ENCODE measurements around the gene TOP3A. TPM values are rescaled to one million over a fixed set of nuclear protein-coding genes. Genes with fewer than 3 reads are reported as not detected.

TOP3A gene
- total and polyA plus RNA-seq, 2 experiments from 2014 or later, result 21.7 to 76.7 TPM

DNA sequence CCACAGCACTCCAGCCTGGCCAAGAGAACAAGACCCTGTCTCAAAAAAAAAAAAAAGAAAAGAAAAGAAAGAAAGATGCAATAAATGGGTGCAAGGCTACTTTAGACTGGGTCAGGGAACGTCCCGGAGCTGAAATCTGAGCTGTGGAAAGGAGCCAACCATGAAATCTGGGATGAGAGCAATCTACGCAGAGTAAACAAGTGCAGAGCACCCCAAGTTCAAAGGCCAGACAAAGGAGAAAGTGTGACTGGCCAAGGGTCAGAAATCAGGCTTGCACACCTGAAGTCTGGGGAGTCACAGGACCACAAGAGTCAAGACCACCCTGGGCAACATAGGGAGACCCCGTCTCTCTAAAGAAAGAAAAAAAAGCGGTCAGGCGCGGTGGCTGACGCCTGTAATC, 45.7 kb upstream of the TOP3A start:
- Mint-ChIP-seq H3K36me3 (ENCODE audit: low read depth) (peaks cover 33% of the 10 kb centered on the region), H3K9me3 (no peaks in the 10 kb centered on the region), H3K27ac (no peak overlapping the region), H3K4me3 (no peak overlapping the region), H3K4me1 (peaks cover 11% of the 10 kb centered on the region; the same call in 2 of the 3 replicates), H3K27me3 (ENCODE audit: insufficient read depth, low read depth, poor library complexity) (peaks cover 5% of the 10 kb centered on the region)
- peaks cover 19% of the 10 kb centered on the region; the same call in 1 of the 2 replicates for H3K36me3 ChIP-seq (ENCODE audit: insufficient read depth)
- TF ChIP-seq, protein P1, sequence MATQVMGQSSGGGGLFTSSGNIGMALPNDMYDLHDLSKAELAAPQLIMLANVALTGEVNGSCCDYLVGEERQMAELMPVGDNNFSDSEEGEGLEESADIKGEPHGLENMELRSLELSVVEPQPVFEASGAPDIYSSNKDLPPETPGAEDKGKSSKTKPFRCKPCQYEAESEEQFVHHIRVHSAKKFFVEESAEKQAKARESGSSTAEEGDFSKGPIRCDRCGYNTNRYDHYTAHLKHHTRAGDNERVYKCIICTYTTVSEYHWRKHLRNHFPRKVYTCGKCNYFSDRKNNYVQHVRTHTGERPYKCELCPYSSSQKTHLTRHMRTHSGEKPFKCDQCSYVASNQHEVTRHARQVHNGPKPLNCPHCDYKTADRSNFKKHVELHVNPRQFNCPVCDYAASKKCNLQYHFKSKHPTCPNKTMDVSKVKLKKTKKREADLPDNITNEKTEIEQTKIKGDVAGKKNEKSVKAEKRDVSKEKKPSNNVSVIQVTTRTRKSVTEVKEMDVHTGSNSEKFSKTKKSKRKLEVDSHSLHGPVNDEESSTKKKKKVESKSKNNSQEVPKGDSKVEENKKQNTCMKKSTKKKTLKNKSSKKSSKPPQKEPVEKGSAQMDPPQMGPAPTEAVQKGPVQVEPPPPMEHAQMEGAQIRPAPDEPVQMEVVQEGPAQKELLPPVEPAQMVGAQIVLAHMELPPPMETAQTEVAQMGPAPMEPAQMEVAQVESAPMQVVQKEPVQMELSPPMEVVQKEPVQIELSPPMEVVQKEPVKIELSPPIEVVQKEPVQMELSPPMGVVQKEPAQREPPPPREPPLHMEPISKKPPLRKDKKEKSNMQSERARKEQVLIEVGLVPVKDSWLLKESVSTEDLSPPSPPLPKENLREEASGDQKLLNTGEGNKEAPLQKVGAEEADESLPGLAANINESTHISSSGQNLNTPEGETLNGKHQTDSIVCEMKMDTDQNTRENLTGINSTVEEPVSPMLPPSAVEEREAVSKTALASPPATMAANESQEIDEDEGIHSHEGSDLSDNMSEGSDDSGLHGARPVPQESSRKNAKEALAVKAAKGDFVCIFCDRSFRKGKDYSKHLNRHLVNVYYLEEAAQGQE (IDR thresholded peaks at IDR 0.05; ENCODE audit: unreplicated experiment), result no peak
- TF ChIP-seq NANOG (IDR thresholded peaks at IDR 0.05; ENCODE audit: borderline replicate concordance) (no peak), STAT1 (IDR thresholded peaks at IDR 0.05; ENCODE audit: unreplicated experiment) (no peak)
- 0 out of 2 replicates have a peak, but pooled peaks cover 4% of the 10 kb centered on the region for H3F3A ChIP-seq (replicated peaks; ENCODE audit: low read depth)
- H3K79me2 ChIP-seq (replicated peaks; ENCODE audit: insufficient read depth), result peaks cover 51% of the 10 kb centered on the region
- peaks cover 8% of the 10 kb centered on the region; the same call in 1 of the 2 replicates for H3K4me1 ChIP-seq (ENCODE audit: insufficient read depth)
- no peak overlapping the region for H2AFZ ChIP-seq
- H3K9me2 ChIP-seq (ENCODE audit: insufficient read depth), result no peaks in the 10 kb centered on the region
- no peak overlapping the region for H3K4me2 ChIP-seq
- no peaks in the 10 kb centered on the region for H3K27me3 ChIP-seq (ENCODE audit: insufficient read depth)
- ATAC-seq, result no peak
- H3K27ac ChIP-seq (ENCODE audit: low read depth), result no peak overlapping the region
- H3K4me3 ChIP-seq, result no peak overlapping the region
- no peak for DNase-seq (ENCODE audit: low spot score)
- 0 out of 2 replicates have a peak, but pooled peaks cover 16% of the 10 kb centered on the region for H4K20me1 ChIP-seq (replicated peaks; ENCODE audit: insufficient read depth)

DNA sequence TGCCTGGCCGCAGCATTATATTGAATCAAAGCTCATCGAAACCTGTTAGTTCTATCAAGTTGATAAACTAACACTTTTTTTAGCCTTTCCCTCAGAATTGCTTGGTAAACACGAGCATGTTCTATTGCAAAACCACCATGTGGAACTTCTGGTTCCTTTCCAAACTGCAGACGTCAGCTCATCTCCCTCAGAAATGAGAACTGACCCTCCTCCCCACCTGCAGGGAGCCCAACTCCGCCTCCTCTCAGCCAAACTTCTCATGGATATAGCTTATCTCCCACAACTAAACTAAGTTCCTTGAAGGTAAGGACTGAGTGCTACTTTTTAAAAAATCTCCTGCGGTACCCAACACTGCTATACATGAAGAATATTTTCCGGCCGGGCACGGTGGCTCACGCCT, 41.8 kb upstream of the TOP3A start:
- Mint-ChIP-seq H3K27me3 (ENCODE audit: insufficient read depth, low read depth, poor library complexity) (peaks cover 2% of the 10 kb centered on the region), H3K36me3 (ENCODE audit: low read depth) (peaks cover 63% of the 10 kb centered on the region), H3K27ac (no peak overlapping the region), H3K9me3 (no peaks in the 10 kb centered on the region), H3K4me3 (no peak overlapping the region), H3K4me1 (no peaks in the 10 kb centered on the region)
- Histone ChIP-seq H3K4me2 (no peak overlapping the region), H3K4me1 (ENCODE audit: insufficient read depth) (no peaks in the 10 kb centered on the region), H3K79me2 (replicated peaks; ENCODE audit: insufficient read depth) (peaks cover 37% of the 10 kb centered on the region), H3K4me3 (no peak overlapping the region), H3K27ac (ENCODE audit: low read depth) (no peak overlapping the region), H3K9me2 (ENCODE audit: insufficient read depth) (no peaks in the 10 kb centered on the region), H2AFZ (no peak overlapping the region), H3F3A (replicated peaks; ENCODE audit: low read depth) (no peaks in the 10 kb centered on the region), H4K20me1 (replicated peaks; ENCODE audit: insufficient read depth) (0 out of 2 replicates have a peak, but pooled peaks cover 13% of the 10 kb centered on the region), H3K36me3 (ENCODE audit: insufficient read depth) (peaks cover 38% of the 10 kb centered on the region), H3K27me3 (ENCODE audit: insufficient read depth) (no peaks in the 10 kb centered on the region)
- ATAC-seq (no peak), DNase-seq (ENCODE audit: low spot score) (no peak)
- TF ChIP-seq NANOG (IDR thresholded peaks at IDR 0.05; ENCODE audit: borderline replicate concordance) (no peak), ETS1 (IDR thresholded peaks at IDR 0.05) (no peak), ZNF114 (CRISPR knock-in tag; IDR thresholded peaks at IDR 0.05) (no peak), JUNB (IDR thresholded peaks at IDR 0.05; ENCODE audit: unreplicated experiment) (no peak), POLR2AphosphoS5 (IDR thresholded peaks at IDR 0.05; ENCODE audit: low read depth) (no peak), CREB1 (CRISPR knock-in tag; IDR thresholded peaks at IDR 0.05; ENCODE audit: low read depth) (no peak), EZH2phosphoT487 (IDR thresholded peaks at IDR 0.05; ENCODE audit: unreplicated experiment) (no peak), EZH2 (IDR thresholded peaks at IDR 0.05; ENCODE audit: low read depth, unreplicated experiment) (no peak), ZNF331 (CRISPR knock-in tag; IDR thresholded peaks at IDR 0.05; ENCODE audit: low read depth) (no peak)
- TF ChIP-seq, protein P1 (IDR thresholded peaks at IDR 0.05; ENCODE audit: unreplicated experiment), result no peak
- TF ChIP-seq, protein P2, sequence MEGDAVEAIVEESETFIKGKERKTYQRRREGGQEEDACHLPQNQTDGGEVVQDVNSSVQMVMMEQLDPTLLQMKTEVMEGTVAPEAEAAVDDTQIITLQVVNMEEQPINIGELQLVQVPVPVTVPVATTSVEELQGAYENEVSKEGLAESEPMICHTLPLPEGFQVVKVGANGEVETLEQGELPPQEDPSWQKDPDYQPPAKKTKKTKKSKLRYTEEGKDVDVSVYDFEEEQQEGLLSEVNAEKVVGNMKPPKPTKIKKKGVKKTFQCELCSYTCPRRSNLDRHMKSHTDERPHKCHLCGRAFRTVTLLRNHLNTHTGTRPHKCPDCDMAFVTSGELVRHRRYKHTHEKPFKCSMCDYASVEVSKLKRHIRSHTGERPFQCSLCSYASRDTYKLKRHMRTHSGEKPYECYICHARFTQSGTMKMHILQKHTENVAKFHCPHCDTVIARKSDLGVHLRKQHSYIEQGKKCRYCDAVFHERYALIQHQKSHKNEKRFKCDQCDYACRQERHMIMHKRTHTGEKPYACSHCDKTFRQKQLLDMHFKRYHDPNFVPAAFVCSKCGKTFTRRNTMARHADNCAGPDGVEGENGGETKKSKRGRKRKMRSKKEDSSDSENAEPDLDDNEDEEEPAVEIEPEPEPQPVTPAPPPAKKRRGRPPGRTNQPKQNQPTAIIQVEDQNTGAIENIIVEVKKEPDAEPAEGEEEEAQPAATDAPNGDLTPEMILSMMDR (conservative IDR thresholded peaks at IDR 0.05; ENCODE audit: low read depth in 2 of 2), result no peak

Measured in GM23338 (cell line).